Ovary (tissue), 3 donors: ENCODE results near the gene SLAMF9.

Source experiments
- POLR2A ChIP-seq: fragments of 450-650 bp; IDR thresholded peaks from one replicate; pipeline ENCODE4 v1.6.1; 2017; ENCODE audit warnings: antibody characterized with exemption, mild to moderate bottlenecking, moderate library complexity
- TF ChIP-seq, protein P1 (sequence below), 3 donors: fragments of 450-650 bp in 2 of 3; fragments of 200-600 bp in 1 of 3; IDR thresholded peaks; one replicate each; pipeline versions ENCODE4 v1.5.1 to v1.8.0; 2016 to 2022; ENCODE audit warnings: antibody characterized with exemption in 3 of 3, mild to moderate bottlenecking in 1 of 3
- donor health status: DM: no; HTN: no; CAD: no.

DNA sequence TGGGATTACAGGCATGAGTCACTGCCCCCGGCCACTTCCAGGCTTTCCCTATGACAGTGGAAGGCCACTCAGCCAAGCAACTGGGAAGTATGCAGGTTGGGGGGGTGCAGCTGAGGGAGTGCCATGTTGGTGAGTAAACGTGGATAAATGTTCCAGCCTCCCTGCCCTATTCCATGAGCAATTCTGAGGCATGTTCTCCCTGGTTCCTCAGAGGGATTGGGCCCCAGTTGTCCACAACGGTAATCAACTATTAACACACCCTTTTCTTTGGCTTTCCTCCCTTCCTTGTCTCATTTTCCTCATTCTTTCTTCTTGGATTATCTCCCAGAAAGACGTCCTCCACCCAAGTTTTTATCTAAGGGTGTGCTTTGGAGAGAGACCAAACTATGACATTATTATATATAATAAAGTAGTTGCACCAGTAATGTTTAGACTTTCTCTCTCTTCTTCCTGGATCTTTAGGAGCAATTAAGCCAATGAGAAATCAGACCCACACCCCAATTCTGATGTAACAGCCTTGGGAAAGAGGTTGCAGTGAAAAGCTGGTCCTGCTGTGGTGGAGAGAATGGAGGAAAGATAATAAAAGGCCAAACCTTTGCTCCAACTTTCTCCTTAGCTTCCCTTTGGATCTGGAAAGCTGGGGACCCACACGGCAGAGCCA is 6.8 kb upstream of the SLAMF9 start:
- no peak for TF ChIP-seq POLR2A
- TF ChIP-seq, protein P1, sequence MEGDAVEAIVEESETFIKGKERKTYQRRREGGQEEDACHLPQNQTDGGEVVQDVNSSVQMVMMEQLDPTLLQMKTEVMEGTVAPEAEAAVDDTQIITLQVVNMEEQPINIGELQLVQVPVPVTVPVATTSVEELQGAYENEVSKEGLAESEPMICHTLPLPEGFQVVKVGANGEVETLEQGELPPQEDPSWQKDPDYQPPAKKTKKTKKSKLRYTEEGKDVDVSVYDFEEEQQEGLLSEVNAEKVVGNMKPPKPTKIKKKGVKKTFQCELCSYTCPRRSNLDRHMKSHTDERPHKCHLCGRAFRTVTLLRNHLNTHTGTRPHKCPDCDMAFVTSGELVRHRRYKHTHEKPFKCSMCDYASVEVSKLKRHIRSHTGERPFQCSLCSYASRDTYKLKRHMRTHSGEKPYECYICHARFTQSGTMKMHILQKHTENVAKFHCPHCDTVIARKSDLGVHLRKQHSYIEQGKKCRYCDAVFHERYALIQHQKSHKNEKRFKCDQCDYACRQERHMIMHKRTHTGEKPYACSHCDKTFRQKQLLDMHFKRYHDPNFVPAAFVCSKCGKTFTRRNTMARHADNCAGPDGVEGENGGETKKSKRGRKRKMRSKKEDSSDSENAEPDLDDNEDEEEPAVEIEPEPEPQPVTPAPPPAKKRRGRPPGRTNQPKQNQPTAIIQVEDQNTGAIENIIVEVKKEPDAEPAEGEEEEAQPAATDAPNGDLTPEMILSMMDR (IDR thresholded peaks at IDR 0.05), result no peak
